WTC11 (cell line): ENCODE measurements around the gene AMBRA1. TPM values are rescaled to one million over a fixed set of nuclear protein-coding genes. Genes with fewer than 3 reads are reported as not detected.

Experiments used
- ATAC-seq: fragments of 200-7000 bp; cut with Tn5 transposase; 2 replicates; pipeline ENCODE4 v1.10.0; 2021; ENCODE audit warnings: mild to moderate bottlenecking, moderate library complexity
- CTCF ChIA-PET: fragments of 300-600 bp; sonication (Branson Sonifier 250); formaldehyde crosslinking; loops from one replicate; lab custom pipeline; 2021; ENCODE audit warnings: antibody characterized with exemption; lab: Charles Lee
- POLR2A ChIA-PET: fragments of 350-600 bp; sonication (Branson Sonifier 250); formaldehyde crosslinking; loops from one replicate; lab custom pipeline; 2021; ENCODE audit warnings: antibody characterized with exemption; lab: Charles Lee
- DNase-seq: peaks from one replicate; pipeline ENCODE4 v3.0.0; 2021; ENCODE audit warnings: low spot score
- H3K27ac Mint-ChIP-seq: 2 replicates; pipeline ENCODE4 v1.8.0; 2021; ENCODE audit warnings: mixed read lengths
- H3K27me3 Mint-ChIP-seq: 2 replicates; pipeline ENCODE4 v1.8.0; 2021; ENCODE audit warnings: low read depth, mild to moderate bottlenecking, moderate library complexity, mixed read lengths
- H3K36me3 Mint-ChIP-seq: 2 replicates; pipeline ENCODE4 v1.8.0; 2021; ENCODE audit warnings: mixed read lengths
- H3K4me1 Mint-ChIP-seq: 2 replicates; pipeline ENCODE4 v1.8.0; 2022; ENCODE audit warnings: mixed read lengths
- H3K4me3 Mint-ChIP-seq: 2 replicates; pipeline ENCODE4 v1.8.0; 2021; ENCODE audit warnings: mild to moderate bottlenecking, moderate library complexity, mixed read lengths
- H3K9me3 Mint-ChIP-seq: 2 replicates; pipeline ENCODE4 v1.8.0; 2021; ENCODE audit warnings: mixed read lengths
- CTCF ChIP-seq: fragments of 200-600 bp; IDR thresholded peaks from 2 replicates; pipeline ENCODE4 v1.8.0; 2022; ENCODE audit warnings: antibody characterized with exemption
- FOXP1 ChIP-seq: sonication (generic); formaldehyde crosslinking; IDR thresholded peaks from 2 replicates; pipeline ENCODE4 v1.8.0; 2022; ENCODE audit warnings: missing genetic modification reagents, mild to moderate bottlenecking, moderate library complexity, borderline replicate concordance
- IRF2 ChIP-seq: sonication (generic); formaldehyde crosslinking; IDR thresholded peaks from 2 replicates; pipeline ENCODE4 v1.8.0; 2022; ENCODE audit warnings: low read depth, missing genetic modification reagents, borderline replicate concordance
- JUN ChIP-seq: sonication (generic); formaldehyde crosslinking; IDR thresholded peaks from 2 replicates; pipeline ENCODE4 v1.8.0; 2023; ENCODE audit warnings: mild to moderate bottlenecking, missing genetic modification reagents
- MLX ChIP-seq: sonication (generic); formaldehyde crosslinking; IDR thresholded peaks from 2 replicates; pipeline ENCODE4 v1.8.1; 2023; ENCODE audit warnings: mild to moderate bottlenecking, missing genetic modification reagents, moderate library complexity
- NFE2L1 ChIP-seq: sonication (generic); formaldehyde crosslinking; IDR thresholded peaks from 2 replicates; pipeline ENCODE4 v1.8.1; 2023; ENCODE audit warnings: missing genetic modification reagents
- NFYB ChIP-seq: sonication (generic); formaldehyde crosslinking; conservative IDR thresholded peaks from 2 replicates; pipeline ENCODE4 v1.8.0; 2022; ENCODE audit warnings: low read depth, missing genetic modification reagents
- SMAD3 ChIP-seq: sonication (generic); formaldehyde crosslinking; IDR thresholded peaks from 2 replicates; pipeline ENCODE4 v1.8.0; 2022; ENCODE audit warnings: missing genetic modification reagents, mild to moderate bottlenecking, borderline replicate concordance
- SP1 ChIP-seq: sonication (generic); formaldehyde crosslinking; conservative IDR thresholded peaks from 2 replicates; pipeline ENCODE4 v1.8.1; 2022; ENCODE audit warnings: missing genetic modification reagents
- TCF7 ChIP-seq: sonication (generic); formaldehyde crosslinking; IDR thresholded peaks from 2 replicates; pipeline ENCODE4 v1.8.0; 2022; ENCODE audit warnings: mild to moderate bottlenecking, low read depth, missing genetic modification reagents, moderate library complexity
- USF1 ChIP-seq: sonication (generic); formaldehyde crosslinking; IDR thresholded peaks from 2 replicates; pipeline ENCODE4 v1.8.0; 2022; ENCODE audit warnings: mild to moderate bottlenecking, missing genetic modification reagents
- USF2 ChIP-seq: sonication (generic); formaldehyde crosslinking; IDR thresholded peaks from 2 replicates; pipeline ENCODE4 v1.8.1; 2023; ENCODE audit warnings: mild to moderate bottlenecking, missing genetic modification reagents, moderate library complexity
- ZNF317 ChIP-seq: sonication (generic); formaldehyde crosslinking; IDR thresholded peaks from 2 replicates; pipeline ENCODE4 v1.8.1; 2023; ENCODE audit warnings: low read depth, mild to moderate bottlenecking, moderate library complexity, missing genetic modification reagents, borderline replicate concordance
- ZNF671 ChIP-seq: fragments of 250-450 bp; sonication (Bioruptor Pico); IDR thresholded peaks from 2 replicates; pipeline ENCODE4 v1.8.0; 2021; ENCODE audit warnings: mild to moderate bottlenecking
- total RNA-seq: library from RNA; stranded (reverse); gene quantifications from 3 replicates; pipeline ENCODE4 v1.2.3, GENCODE V29; 2021
- TF ChIP-seq, protein P1 (sequence below): sonication (generic); formaldehyde crosslinking; IDR thresholded peaks from 2 replicates; pipeline ENCODE4 v1.8.1; 2022; ENCODE audit warnings: mild to moderate bottlenecking, missing genetic modification reagents, moderate library complexity, borderline replicate concordance
- TF ChIP-seq, protein P2 (sequence below): sonication (generic); formaldehyde crosslinking; IDR thresholded peaks from 2 replicates; pipeline ENCODE4 v1.8.1; 2022; ENCODE audit warnings: low read depth, mild to moderate bottlenecking, moderate library complexity, missing genetic modification reagents, borderline replicate concordance
- TF ChIP-seq, protein P3 (sequence below): sonication (generic); formaldehyde crosslinking; IDR thresholded peaks from 2 replicates; pipeline ENCODE4 v1.8.1; 2023; ENCODE audit warnings: mild to moderate bottlenecking, moderate library complexity, missing genetic modification reagents
- TF ChIP-seq, protein P4 (sequence below): sonication (generic); formaldehyde crosslinking; IDR thresholded peaks from 2 replicates; pipeline ENCODE4 v1.8.0; 2022; ENCODE audit warnings: mild to moderate bottlenecking, missing genetic modification reagents
- TF ChIP-seq, protein P5 (sequence below): sonication (generic); formaldehyde crosslinking; IDR thresholded peaks from 2 replicates; pipeline ENCODE4 v1.8.0; 2023; ENCODE audit warnings: missing genetic modification reagents

AMBRA1 gene
- total RNA-seq, 1 experiment from 2014 or later: 35.0 TPM

DNA sequence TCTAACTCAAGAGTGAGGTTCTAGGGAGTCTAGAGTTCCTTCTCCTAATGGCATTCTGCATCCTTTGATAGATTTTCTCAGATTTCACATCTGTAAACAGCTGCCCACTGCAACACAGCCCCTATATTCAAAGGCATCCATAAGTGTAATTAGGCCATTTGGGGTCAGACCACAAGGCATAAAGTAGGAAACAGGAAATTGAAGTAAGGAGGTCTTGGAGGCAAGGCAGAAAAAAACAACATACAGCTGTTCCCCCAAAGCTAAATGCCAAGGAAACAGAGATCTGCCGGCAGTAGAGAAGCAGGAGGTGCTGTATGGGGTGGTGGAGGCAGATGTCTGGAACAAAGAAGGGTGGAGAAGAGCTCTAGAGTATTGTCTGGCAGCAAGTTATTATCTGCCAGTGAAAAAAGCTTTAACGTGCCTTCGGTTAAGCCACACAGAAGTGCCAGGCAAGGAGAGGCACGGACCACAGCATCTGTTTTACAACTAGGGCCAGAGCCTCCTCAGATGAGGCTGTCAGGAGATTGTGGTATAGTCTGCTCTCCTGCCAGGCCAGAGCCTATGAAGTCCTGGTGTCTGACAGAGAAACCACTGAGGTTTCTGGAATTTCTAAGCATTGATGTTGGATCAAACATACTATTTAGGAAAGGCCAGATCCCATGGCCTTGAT, 102.0 kb downstream of the AMBRA1 start:
- 0 out of 2 replicates have a peak overlapping the region, but pooled peaks have one; percentile 76 for H3K27ac Mint-ChIP-seq
- ATAC-seq (no peak), DNase-seq (no peak)
- H3K9me3 Mint-ChIP-seq: no peaks in the 10 kb centered on the region
- H3K27me3 Mint-ChIP-seq: no peaks in the 10 kb centered on the region
- H3K4me3 Mint-ChIP-seq: no peak overlapping the region
- H3K36me3 Mint-ChIP-seq: no peaks in the 10 kb centered on the region
- TF ChIP-seq IRF2 (CRISPR knock-in tag) (no peak), FOXP1 (CRISPR knock-in tag) (no peak), SP1 (no peak), NFYB (CRISPR knock-in tag) (no peak), ZNF317 (CRISPR knock-in tag) (no peak)
- TF ChIP-seq, protein P1, sequence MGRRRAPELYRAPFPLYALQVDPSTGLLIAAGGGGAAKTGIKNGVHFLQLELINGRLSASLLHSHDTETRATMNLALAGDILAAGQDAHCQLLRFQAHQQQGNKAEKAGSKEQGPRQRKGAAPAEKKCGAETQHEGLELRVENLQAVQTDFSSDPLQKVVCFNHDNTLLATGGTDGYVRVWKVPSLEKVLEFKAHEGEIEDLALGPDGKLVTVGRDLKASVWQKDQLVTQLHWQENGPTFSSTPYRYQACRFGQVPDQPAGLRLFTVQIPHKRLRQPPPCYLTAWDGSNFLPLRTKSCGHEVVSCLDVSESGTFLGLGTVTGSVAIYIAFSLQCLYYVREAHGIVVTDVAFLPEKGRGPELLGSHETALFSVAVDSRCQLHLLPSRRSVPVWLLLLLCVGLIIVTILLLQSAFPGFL (CRISPR knock-in tag): no peak
- TF ChIP-seq, protein P2, sequence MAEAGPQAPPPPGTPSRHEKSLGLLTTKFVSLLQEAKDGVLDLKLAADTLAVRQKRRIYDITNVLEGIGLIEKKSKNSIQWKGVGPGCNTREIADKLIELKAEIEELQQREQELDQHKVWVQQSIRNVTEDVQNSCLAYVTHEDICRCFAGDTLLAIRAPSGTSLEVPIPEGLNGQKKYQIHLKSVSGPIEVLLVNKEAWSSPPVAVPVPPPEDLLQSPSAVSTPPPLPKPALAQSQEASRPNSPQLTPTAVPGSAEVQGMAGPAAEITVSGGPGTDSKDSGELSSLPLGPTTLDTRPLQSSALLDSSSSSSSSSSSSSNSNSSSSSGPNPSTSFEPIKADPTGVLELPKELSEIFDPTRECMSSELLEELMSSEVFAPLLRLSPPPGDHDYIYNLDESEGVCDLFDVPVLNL (CRISPR knock-in tag): no peak
- CTCF ChIA-PET: interaction anchor here (0.8 to 6.8 kb wide), 8 partner anchors 9 to 102 kb away, joined by 3 to 72 read pairs (median 4); partner anchors contain the start of genes AMBRA1 and CHRM4
- H3K4me1 Mint-ChIP-seq: peaks cover 7% of the 10 kb centered on the region
- POLR2A ChIA-PET: interaction anchor here (0.6 kb wide), 1 partner anchor 1031 kb away, joined by 3 read pairs; no protein-coding TSS in a partner anchor

DNA sequence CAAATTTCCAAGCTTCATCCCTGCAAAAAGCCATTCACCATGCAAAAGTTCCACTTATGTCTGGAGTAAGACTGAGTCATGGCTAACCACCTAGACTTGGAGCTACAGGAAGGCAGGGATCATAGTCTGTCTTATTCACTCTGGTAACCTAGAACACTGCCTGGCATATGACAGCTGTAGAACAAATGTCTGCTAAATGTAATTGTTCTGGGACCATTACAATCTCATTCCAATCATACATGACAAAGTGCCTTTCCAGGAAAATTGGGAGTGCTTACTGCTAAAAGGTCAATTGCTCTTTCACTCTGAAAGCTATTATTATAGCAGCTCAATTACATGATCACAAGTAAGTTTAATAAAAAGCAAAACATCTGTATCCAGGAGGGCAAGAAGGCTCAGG, 103.2 kb downstream of the AMBRA1 start:
- no peak for DNase-seq
- H3K9me3 Mint-ChIP-seq: no peaks in the 10 kb centered on the region
- ChIA-PET CTCF (interaction anchor here (0.6 to 6.8 kb wide), 49 partner anchors 8 to 444 kb away, joined by 3 to 72 read pairs (median 6); partner anchors contain the start of genes AMBRA1, ATG13 and CHRM4), POLR2A (no interaction called here)
- H3K4me3 Mint-ChIP-seq: no peak overlapping the region
- H3K4me1 Mint-ChIP-seq: peaks cover 7% of the 10 kb centered on the region
- H3K36me3 Mint-ChIP-seq: no peaks in the 10 kb centered on the region
- no peak for ATAC-seq
- TF ChIP-seq MLX (CRISPR knock-in tag) (no peak), USF2 (CRISPR knock-in tag) (no peak), TCF7 (CRISPR knock-in tag) (no peak), JUN (no peak), USF1 (CRISPR knock-in tag) (no peak), CTCF (no peak), ZNF317 (CRISPR knock-in tag) (no peak), ZNF671 (CRISPR knock-in tag) (no peak), NFE2L1 (CRISPR knock-in tag) (no peak), SMAD3 (CRISPR knock-in tag) (no peak)
- TF ChIP-seq, protein P3, sequence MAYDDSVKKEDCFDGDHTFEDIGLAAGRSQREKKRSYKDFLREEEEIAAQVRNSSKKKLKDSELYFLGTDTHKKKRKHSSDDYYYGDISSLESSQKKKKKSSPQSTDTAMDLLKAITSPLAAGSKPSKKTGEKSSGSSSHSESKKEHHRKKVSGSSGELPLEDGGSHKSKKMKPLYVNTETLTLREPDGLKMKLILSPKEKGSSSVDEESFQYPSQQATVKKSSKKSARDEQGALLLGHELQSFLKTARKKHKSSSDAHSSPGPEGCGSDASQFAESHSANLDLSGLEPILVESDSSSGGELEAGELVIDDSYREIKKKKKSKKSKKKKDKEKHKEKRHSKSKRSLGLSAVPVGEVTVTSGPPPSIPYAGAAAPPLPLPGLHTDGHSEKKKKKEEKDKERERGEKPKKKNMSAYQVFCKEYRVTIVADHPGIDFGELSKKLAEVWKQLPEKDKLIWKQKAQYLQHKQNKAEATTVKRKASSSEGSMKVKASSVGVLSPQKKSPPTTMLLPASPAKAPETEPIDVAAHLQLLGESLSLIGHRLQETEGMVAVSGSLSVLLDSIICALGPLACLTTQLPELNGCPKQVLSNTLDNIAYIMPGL (CRISPR knock-in tag): no peak
- TF ChIP-seq, protein P4, sequence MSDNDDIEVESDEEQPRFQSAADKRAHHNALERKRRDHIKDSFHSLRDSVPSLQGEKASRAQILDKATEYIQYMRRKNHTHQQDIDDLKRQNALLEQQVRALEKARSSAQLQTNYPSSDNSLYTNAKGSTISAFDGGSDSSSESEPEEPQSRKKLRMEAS (CRISPR knock-in tag): no peak
- TF ChIP-seq, protein P5, sequence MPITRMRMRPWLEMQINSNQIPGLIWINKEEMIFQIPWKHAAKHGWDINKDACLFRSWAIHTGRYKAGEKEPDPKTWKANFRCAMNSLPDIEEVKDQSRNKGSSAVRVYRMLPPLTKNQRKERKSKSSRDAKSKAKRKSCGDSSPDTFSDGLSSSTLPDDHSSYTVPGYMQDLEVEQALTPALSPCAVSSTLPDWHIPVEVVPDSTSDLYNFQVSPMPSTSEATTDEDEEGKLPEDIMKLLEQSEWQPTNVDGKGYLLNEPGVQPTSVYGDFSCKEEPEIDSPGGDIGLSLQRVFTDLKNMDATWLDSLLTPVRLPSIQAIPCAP (CRISPR knock-in tag): no peak
- TF ChIP-seq, all 79 proteins: peak for 0
- Mint-ChIP-seq H3K27ac (no peak overlapping the region), H3K27me3 (no peaks in the 10 kb centered on the region)
